Mesothelial cell of epicardium (in vitro differentiated cells): ENCODE measurements around the gene VSIG10L2. TPM values are rescaled to one million over a fixed set of nuclear protein-coding genes. Genes with fewer than 3 reads are reported as not detected.

ENCODE experiments used
- DNase-seq, 2 experiments: peaks; one replicate each; pipeline ENCODE4 v3.0.0; 2021; ENCODE audit warnings: low spot score in 2 of 2; ENCODE audit not compliant: unreplicated experiment in 2 of 2
- H3K27ac Mint-ChIP-seq: 2 replicates; pipeline ENCODE4 v1.8.0; 2021; ENCODE audit warnings: mixed read lengths
- H3K27me3 Mint-ChIP-seq: 2 replicates; pipeline ENCODE4 v1.8.0; 2021; ENCODE audit warnings: low read depth, mixed read lengths
- H3K36me3 Mint-ChIP-seq: 2 replicates; pipeline ENCODE4 v1.8.0; 2021; ENCODE audit warnings: mixed read lengths
- H3K4me1 Mint-ChIP-seq: 2 replicates; pipeline ENCODE4 v1.8.0; 2021; ENCODE audit warnings: mixed read lengths
- H3K4me3 Mint-ChIP-seq: 2 replicates; pipeline ENCODE4 v1.8.0; 2021; ENCODE audit warnings: mild to moderate bottlenecking, moderate library complexity, mixed read lengths
- H3K9me3 Mint-ChIP-seq: 2 replicates; pipeline ENCODE4 v1.8.0; 2021; ENCODE audit warnings: mixed read lengths
- CTCF ChIP-seq: fragments of 200-600 bp; sonication (generic); IDR thresholded peaks from one replicate; pipeline ENCODE4 v1.5.0; 2021; ENCODE audit warnings: antibody characterized with exemption; ENCODE audit not compliant: unreplicated experiment
- total RNA-seq: library from RNA; stranded (reverse); gene quantifications from 3 replicates; pipeline ENCODE4 v1.2.1, GENCODE V29; 2021

Gene VSIG10L2
- total RNA-seq, 1 donor from 2014 or later = not detected

- no peak for DNase-seq
- no peaks in the 10 kb centered on the region for H3K36me3 Mint-ChIP-seq
- no peaks in the 10 kb centered on the region for H3K9me3 Mint-ChIP-seq
- H3K4me1 Mint-ChIP-seq = peaks cover 26% of the 10 kb centered on the region
- TF ChIP-seq CTCF = no peak
- H3K27ac Mint-ChIP-seq = no peak overlapping the region
- H3K27me3 Mint-ChIP-seq = peaks cover 2% of the 10 kb centered on the region
- H3K4me3 Mint-ChIP-seq = no peak overlapping the region
Observed at GRCh38 chr11:125942771-125943428, 2.9 kb upstream of the VSIG10L2 start.

GRCh38 chr11:125943661-125944349 is 2.0 kb upstream of the VSIG10L2 start:
- peaks cover 18% of the 10 kb centered on the region for H3K4me1 Mint-ChIP-seq
- no peak overlapping the region for H3K27ac Mint-ChIP-seq
- H3K36me3 Mint-ChIP-seq = no peaks in the 10 kb centered on the region
- no peak for DNase-seq
- peaks cover 2% of the 10 kb centered on the region for H3K27me3 Mint-ChIP-seq
- H3K4me3 Mint-ChIP-seq = no peak overlapping the region
- H3K9me3 Mint-ChIP-seq = no peaks in the 10 kb centered on the region
- no peak for TF ChIP-seq CTCF

GRCh38 chr11:125944350-125945010 is 1.4 kb upstream of the VSIG10L2 start:
- no peak for DNase-seq
- H3K4me3 Mint-ChIP-seq = no peak overlapping the region
- no peak overlapping the region for H3K27ac Mint-ChIP-seq
- peaks cover 14% of the 10 kb centered on the region for H3K4me1 Mint-ChIP-seq
- H3K36me3 Mint-ChIP-seq = no peaks in the 10 kb centered on the region
- H3K9me3 Mint-ChIP-seq = no peaks in the 10 kb centered on the region
- peaks cover 2% of the 10 kb centered on the region for H3K27me3 Mint-ChIP-seq
- TF ChIP-seq CTCF = no peak

- TF ChIP-seq CTCF = no peak
- no peaks in the 10 kb centered on the region for H3K9me3 Mint-ChIP-seq
- H3K27me3 Mint-ChIP-seq = peaks cover 2% of the 10 kb centered on the region
- no peak overlapping the region for H3K27ac Mint-ChIP-seq
- DNase-seq = no peak
- no peak overlapping the region for H3K4me3 Mint-ChIP-seq
- H3K36me3 Mint-ChIP-seq = no peaks in the 10 kb centered on the region
- peaks cover 16% of the 10 kb centered on the region for H3K4me1 Mint-ChIP-seq
Observed at GRCh38 chr11:125945011-125945796, 640 bp upstream of the VSIG10L2 start.

- no peak overlapping the region for H3K27ac Mint-ChIP-seq
- peaks cover 20% of the 10 kb centered on the region for H3K4me1 Mint-ChIP-seq
- H3K36me3 Mint-ChIP-seq = no peaks in the 10 kb centered on the region
- no peaks in the 10 kb centered on the region for H3K9me3 Mint-ChIP-seq
- H3K4me3 Mint-ChIP-seq = no peak overlapping the region
- DNase-seq = no peak
- TF ChIP-seq CTCF = no peak
- peaks cover 2% of the 10 kb centered on the region for H3K27me3 Mint-ChIP-seq
Observed at GRCh38 chr11:125946712-125947418, 1.0 kb downstream of the VSIG10L2 start.
